Liver (tissue), 9 donors: Measurements from ENCODE around the gene PLPP4. TPM values are rescaled to one million over a fixed set of nuclear protein-coding genes. Genes with fewer than 3 reads are reported as not detected.

Experiments used
- DNase-seq: peaks from one replicate; pipeline ENCODE4 v3.0.0-alpha.2; 2017; ENCODE audit warnings: low spot score
- H3K27ac ChIP-seq, 2 donors: one replicate each; pipeline ENCODE4 v1.7.0; 2013; ENCODE audit warnings: inconsistent platforms in 2 of 2, low read length in 2 of 2, control low read depth in 1 of 2, low read depth in 1 of 2, mild to moderate bottlenecking in 1 of 2
- H3K27me3 ChIP-seq, 4 donors: one replicate each; pipeline versions ENCODE4 v1.6.1 to v1.7.0; 2013; ENCODE audit warnings: low read length in 3 of 4, inconsistent platforms in 1 of 4, mild to moderate bottlenecking in 1 of 4, moderate library complexity in 1 of 4; ENCODE audit not compliant: control insufficient read depth in 4 of 4, insufficient read depth in 4 of 4
- H3K36me3 ChIP-seq, 4 donors: one replicate each; pipeline versions ENCODE4 v1.6.1 to v1.7.0; 2013; ENCODE audit warnings: low read length in 3 of 4, mild to moderate bottlenecking in 3 of 4, low read depth in 1 of 4, moderate library complexity in 1 of 4; ENCODE audit not compliant: control insufficient read depth in 4 of 4, insufficient read depth in 3 of 4
- H3K4me1 ChIP-seq, 4 donors: one replicate each; pipeline versions ENCODE4 v1.6.1 to v1.7.0; 2013; ENCODE audit warnings: low read length in 3 of 4, mild to moderate bottlenecking in 3 of 4, moderate library complexity in 1 of 4; ENCODE audit not compliant: control insufficient read depth in 4 of 4, insufficient read depth in 4 of 4
- H3K4me3 ChIP-seq, 3 donors: one replicate each; pipeline versions ENCODE4 v1.6.1 to v1.7.0; 2013; ENCODE audit warnings: low read length in 3 of 3, control low read depth in 1 of 3, low read depth in 1 of 3, mild to moderate bottlenecking in 1 of 3
- H3K9ac ChIP-seq, 2 donors: one replicate each; pipeline ENCODE4 v1.7.0; 2013; ENCODE audit warnings: low read length in 2 of 2, mild to moderate bottlenecking in 2 of 2, moderate library complexity in 2 of 2, control low read depth in 1 of 2, low read depth in 1 of 2
- H3K9me3 ChIP-seq, 4 donors: one replicate each; pipeline versions ENCODE4 v1.6.1 to v1.7.0; 2013; ENCODE audit warnings: low read length in 3 of 4; ENCODE audit not compliant: control insufficient read depth in 4 of 4
- EGR1 ChIP-seq, 2 donors: IDR thresholded peaks; 2 replicates each; pipeline ENCODE4 v1.6.1; 2016 to 2018; ENCODE audit warnings: antibody characterized with exemption in 2 of 2, low read depth in 2 of 2
- FOXA1 ChIP-seq: IDR thresholded peaks from 2 replicates; pipeline ENCODE4 v1.6.1; 2016; ENCODE audit warnings: antibody characterized with exemption
- FOXA2 ChIP-seq: IDR thresholded peaks from 2 replicates; pipeline ENCODE4 v1.6.1; 2016; ENCODE audit warnings: antibody characterized with exemption
- HNF4A ChIP-seq, 2 donors: conservative IDR thresholded peaks; 2 replicates each; pipeline ENCODE4 v1.6.1; 2016; ENCODE audit warnings: antibody characterized with exemption in 2 of 2, mild to moderate bottlenecking in 2 of 2
- JUND ChIP-seq, 2 donors: IDR thresholded peaks; 2 replicates each; pipeline ENCODE4 v1.6.1; 2016; ENCODE audit warnings: antibody characterized with exemption in 2 of 2
- NR2F2 ChIP-seq: IDR thresholded peaks from 2 replicates; pipeline ENCODE4 v1.6.1; 2016; ENCODE audit warnings: antibody characterized with exemption
- RAD21 ChIP-seq, 2 donors: IDR thresholded peaks; 2 replicates each; pipeline ENCODE4 v1.6.1; 2016; ENCODE audit warnings: antibody characterized with exemption in 2 of 2, mild to moderate bottlenecking in 2 of 2
- RXRA ChIP-seq, 2 donors: IDR thresholded peaks; 2 replicates each; pipeline ENCODE4 v1.6.1; 2017 to 2018; ENCODE audit warnings: antibody characterized with exemption in 2 of 2, mild to moderate bottlenecking in 1 of 2
- SP1 ChIP-seq: IDR thresholded peaks from 2 replicates; pipeline ENCODE4 v1.6.1; 2018; ENCODE audit warnings: antibody characterized with exemption, mild to moderate bottlenecking
- TAF1 ChIP-seq: conservative IDR thresholded peaks from 2 replicates; pipeline ENCODE4 v1.6.1; 2016; ENCODE audit warnings: antibody characterized with exemption, mild to moderate bottlenecking
- YY1 ChIP-seq: IDR thresholded peaks from 2 replicates; pipeline ENCODE4 v1.6.1; 2016; ENCODE audit warnings: antibody characterized with exemption, mild to moderate bottlenecking
- WGBS: extraction: QIAGEN DNeasy Blood & Tissue Kit; methylation state at CpG from one replicate; pipeline ENCODE4 v1.1.7; 2013; 5-methylcytosine and 5-hydroxymethylcytosine counted together
- polyA plus RNA-seq, 2 donors: library from polyadenylated mRNA; stranded (reverse) in 1 of 2; unstranded in 1 of 2; fragments of 200-250 nt in 1 of 2; fragments of >200 nt in 1 of 2; fragmentation: Nextera tagmentation in 1 of 2; extraction: Ambion mirVana in 1 of 2; gene quantifications; one replicate each; pipeline versions ENCODE4 v1.2.1 to v1.2.3, GENCODE V29; 2013 to 2015
- total RNA-seq, 2 donors: library from RNA; depleted of rRNA; stranded (reverse); fragments of >200 nt; gene quantifications; one replicate each; pipeline ENCODE4 v1.2.3, GENCODE V29; 2014
- TF ChIP-seq, protein P1 (sequence below): IDR thresholded peaks from 2 replicates; pipeline ENCODE4 v1.6.1; 2016; ENCODE audit warnings: antibody characterized with exemption
- TF ChIP-seq, protein P2 (sequence below): IDR thresholded peaks from 2 replicates; pipeline ENCODE4 v1.6.1; 2016; ENCODE audit warnings: antibody characterized with exemption
- TF ChIP-seq, protein P3 (sequence below): fragments of 150-350 bp; IDR thresholded peaks from 2 replicates; pipeline ENCODE4 v1.5.1; 2017; ENCODE audit warnings: improper control_type of control experiment, low read depth, low read length; ENCODE audit not compliant: missing input control
- TF ChIP-seq, protein P4 (sequence below): IDR thresholded peaks from 2 replicates; pipeline ENCODE4 v1.6.1; 2016; ENCODE audit warnings: antibody characterized with exemption
- TF ChIP-seq, protein P5 (sequence below): IDR thresholded peaks from 2 replicates; pipeline ENCODE4 v1.6.1; 2016; ENCODE audit warnings: antibody characterized with exemption, mild to moderate bottlenecking
- donor health status: healthy.
- donor health status: healthy.
- donor health status: healthy.
- donor health status: healthy.
- donor health status: healthy.

The PLPP4 gene
- total and polyA plus RNA-seq, 4 donors = 0.14 to 2.8 (median 0.93) TPM

DNA sequence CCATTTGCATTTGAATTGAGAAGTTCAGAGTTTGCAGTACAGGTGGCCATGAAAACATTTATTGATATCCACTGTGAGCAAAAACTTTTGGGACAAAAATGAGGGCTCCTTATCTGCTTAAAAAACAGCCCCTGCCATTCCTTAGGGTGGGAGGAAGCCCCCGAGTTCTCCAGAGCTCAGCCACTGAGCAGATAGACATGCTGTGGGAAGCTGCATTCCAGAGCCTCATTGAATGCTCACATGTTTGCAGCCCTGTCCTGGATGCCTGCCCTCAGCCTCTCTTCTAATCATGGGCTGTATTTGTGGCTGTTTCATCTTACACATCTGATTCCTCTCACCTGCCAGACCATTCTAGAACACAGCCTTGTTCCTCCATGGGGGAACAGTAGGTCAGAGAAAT, 33.3 kb downstream of the PLPP4 start:
- H3K27ac ChIP-seq = no peak overlapping the region
- no peaks in the 10 kb centered on the region for H3K9me3 ChIP-seq
- no peak overlapping the region for H3K4me3 ChIP-seq
- DNase-seq = no peak
- H3K4me1 ChIP-seq = no peaks in the 10 kb centered on the region
- peaks cover 0 to 6% (median 1%) of the 10 kb centered on the region in 4 donors for H3K27me3 ChIP-seq
- no peak overlapping the region for H3K9ac ChIP-seq
- TF ChIP-seq, protein P1, sequence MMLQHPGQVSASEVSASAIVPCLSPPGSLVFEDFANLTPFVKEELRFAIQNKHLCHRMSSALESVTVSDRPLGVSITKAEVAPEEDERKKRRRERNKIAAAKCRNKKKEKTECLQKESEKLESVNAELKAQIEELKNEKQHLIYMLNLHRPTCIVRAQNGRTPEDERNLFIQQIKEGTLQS = no peak
- TF ChIP-seq, protein P2, sequence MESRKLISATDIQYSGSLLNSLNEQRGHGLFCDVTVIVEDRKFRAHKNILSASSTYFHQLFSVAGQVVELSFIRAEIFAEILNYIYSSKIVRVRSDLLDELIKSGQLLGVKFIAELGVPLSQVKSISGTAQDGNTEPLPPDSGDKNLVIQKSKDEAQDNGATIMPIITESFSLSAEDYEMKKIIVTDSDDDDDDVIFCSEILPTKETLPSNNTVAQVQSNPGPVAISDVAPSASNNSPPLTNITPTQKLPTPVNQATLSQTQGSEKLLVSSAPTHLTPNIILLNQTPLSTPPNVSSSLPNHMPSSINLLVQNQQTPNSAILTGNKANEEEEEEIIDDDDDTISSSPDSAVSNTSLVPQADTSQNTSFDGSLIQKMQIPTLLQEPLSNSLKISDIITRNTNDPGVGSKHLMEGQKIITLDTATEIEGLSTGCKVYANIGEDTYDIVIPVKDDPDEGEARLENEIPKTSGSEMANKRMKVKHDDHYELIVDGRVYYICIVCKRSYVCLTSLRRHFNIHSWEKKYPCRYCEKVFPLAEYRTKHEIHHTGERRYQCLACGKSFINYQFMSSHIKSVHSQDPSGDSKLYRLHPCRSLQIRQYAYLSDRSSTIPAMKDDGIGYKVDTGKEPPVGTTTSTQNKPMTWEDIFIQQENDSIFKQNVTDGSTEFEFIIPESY = no peak
- no peak for TF ChIP-seq NR2F2
- TF ChIP-seq RXRA (IDR thresholded peaks at IDR 0.05) = no peak
- no peak for TF ChIP-seq TAF1
- no peak for TF ChIP-seq HNF4A (conservative IDR thresholded peaks at IDR 0.05)
- H3K36me3 ChIP-seq = no peaks in the 10 kb centered on the region
- WGBS = 45% methylated on average over 1 of the region's 1 CpG

DNA sequence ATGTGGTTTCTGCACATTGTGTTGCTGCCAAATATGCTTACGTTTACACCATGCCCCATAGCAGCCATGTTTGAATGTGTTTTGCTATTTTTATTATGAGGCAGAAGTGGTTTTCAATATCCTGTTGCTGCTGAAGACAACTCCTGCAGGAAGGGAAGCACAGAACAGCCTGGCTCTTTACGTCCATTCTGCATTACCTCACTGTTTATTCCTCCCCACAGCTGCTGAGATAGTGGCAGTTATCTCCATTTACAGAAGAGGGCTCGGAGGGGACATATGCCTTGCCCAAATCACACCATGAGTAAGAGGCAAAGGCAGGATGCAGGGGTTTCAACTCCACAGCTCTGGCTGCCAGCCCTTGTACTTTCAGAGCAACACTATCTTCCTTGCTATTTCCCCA, 35.3 kb downstream of the PLPP4 start:
- no peak overlapping the region for H3K4me3 ChIP-seq
- no peaks in the 10 kb centered on the region for H3K36me3 ChIP-seq
- H3K27ac ChIP-seq = no peak overlapping the region
- H3K9me3 ChIP-seq = no peaks in the 10 kb centered on the region
- peaks cover 0 to 6% (median 1%) of the 10 kb centered on the region in 4 donors for H3K27me3 ChIP-seq
- DNase-seq = no peak
- no peak overlapping the region for H3K9ac ChIP-seq
- no peaks in the 10 kb centered on the region for H3K4me1 ChIP-seq
- TF ChIP-seq HNF4A (conservative IDR thresholded peaks at IDR 0.05) = no peak
- TF ChIP-seq RAD21 (IDR thresholded peaks at IDR 0.05) = no peak
- TF ChIP-seq YY1 = no peak
- TF ChIP-seq, protein P3, sequence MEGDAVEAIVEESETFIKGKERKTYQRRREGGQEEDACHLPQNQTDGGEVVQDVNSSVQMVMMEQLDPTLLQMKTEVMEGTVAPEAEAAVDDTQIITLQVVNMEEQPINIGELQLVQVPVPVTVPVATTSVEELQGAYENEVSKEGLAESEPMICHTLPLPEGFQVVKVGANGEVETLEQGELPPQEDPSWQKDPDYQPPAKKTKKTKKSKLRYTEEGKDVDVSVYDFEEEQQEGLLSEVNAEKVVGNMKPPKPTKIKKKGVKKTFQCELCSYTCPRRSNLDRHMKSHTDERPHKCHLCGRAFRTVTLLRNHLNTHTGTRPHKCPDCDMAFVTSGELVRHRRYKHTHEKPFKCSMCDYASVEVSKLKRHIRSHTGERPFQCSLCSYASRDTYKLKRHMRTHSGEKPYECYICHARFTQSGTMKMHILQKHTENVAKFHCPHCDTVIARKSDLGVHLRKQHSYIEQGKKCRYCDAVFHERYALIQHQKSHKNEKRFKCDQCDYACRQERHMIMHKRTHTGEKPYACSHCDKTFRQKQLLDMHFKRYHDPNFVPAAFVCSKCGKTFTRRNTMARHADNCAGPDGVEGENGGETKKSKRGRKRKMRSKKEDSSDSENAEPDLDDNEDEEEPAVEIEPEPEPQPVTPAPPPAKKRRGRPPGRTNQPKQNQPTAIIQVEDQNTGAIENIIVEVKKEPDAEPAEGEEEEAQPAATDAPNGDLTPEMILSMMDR = no peak
- TF ChIP-seq, protein P4, sequence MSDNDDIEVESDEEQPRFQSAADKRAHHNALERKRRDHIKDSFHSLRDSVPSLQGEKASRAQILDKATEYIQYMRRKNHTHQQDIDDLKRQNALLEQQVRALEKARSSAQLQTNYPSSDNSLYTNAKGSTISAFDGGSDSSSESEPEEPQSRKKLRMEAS = no peak
- no peak for TF ChIP-seq TAF1
- no peak for TF ChIP-seq RXRA (IDR thresholded peaks at IDR 0.05)
- TF ChIP-seq NR2F2 = no peak
- TF ChIP-seq JUND (IDR thresholded peaks at IDR 0.05) = no peak
- TF ChIP-seq SP1 = no peak
- TF ChIP-seq FOXA2 = no peak
- TF ChIP-seq, protein P2 = no peak
- TF ChIP-seq FOXA1 = no peak
- no peak for TF ChIP-seq EGR1 (IDR thresholded peaks at IDR 0.05; ENCODE audit: low read depth in 2 of 2)
- TF ChIP-seq, protein P1 = no peak
- TF ChIP-seq, protein P5, sequence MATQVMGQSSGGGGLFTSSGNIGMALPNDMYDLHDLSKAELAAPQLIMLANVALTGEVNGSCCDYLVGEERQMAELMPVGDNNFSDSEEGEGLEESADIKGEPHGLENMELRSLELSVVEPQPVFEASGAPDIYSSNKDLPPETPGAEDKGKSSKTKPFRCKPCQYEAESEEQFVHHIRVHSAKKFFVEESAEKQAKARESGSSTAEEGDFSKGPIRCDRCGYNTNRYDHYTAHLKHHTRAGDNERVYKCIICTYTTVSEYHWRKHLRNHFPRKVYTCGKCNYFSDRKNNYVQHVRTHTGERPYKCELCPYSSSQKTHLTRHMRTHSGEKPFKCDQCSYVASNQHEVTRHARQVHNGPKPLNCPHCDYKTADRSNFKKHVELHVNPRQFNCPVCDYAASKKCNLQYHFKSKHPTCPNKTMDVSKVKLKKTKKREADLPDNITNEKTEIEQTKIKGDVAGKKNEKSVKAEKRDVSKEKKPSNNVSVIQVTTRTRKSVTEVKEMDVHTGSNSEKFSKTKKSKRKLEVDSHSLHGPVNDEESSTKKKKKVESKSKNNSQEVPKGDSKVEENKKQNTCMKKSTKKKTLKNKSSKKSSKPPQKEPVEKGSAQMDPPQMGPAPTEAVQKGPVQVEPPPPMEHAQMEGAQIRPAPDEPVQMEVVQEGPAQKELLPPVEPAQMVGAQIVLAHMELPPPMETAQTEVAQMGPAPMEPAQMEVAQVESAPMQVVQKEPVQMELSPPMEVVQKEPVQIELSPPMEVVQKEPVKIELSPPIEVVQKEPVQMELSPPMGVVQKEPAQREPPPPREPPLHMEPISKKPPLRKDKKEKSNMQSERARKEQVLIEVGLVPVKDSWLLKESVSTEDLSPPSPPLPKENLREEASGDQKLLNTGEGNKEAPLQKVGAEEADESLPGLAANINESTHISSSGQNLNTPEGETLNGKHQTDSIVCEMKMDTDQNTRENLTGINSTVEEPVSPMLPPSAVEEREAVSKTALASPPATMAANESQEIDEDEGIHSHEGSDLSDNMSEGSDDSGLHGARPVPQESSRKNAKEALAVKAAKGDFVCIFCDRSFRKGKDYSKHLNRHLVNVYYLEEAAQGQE = no peak
- 21% methylated on average over 3 of the region's 3 CpGs for WGBS
